A204.1 (cell line): ENCODE measurements around the gene MYL12A.

Source experiments
- FAIRE-seq: peaks from 2 replicates; lab custom pipeline; 2012; peaks lifted over from hg19 to GRCh38; lab: Jason Lieb, UNC

MYL12A gene

GRCh38 chr18:3283908-3284307 lies 36.3 kb downstream of the MYL12A start:
- no peak for FAIRE-seq

GRCh38 chr18:3284501-3284900 lies 36.9 kb downstream of the MYL12A start:
- FAIRE-seq, result no peak

- no peak for FAIRE-seq
Observed at GRCh38 chr18:3286159-3286558, 38.6 kb downstream of the MYL12A start.

- no peak for FAIRE-seq
Observed at GRCh38 chr18:3293196-3293951, 45.8 kb downstream of the MYL12A start.

GRCh38 chr18:3294435-3295080 lies 47.0 kb downstream of the MYL12A start:
- no peak for FAIRE-seq

GRCh38 chr18:3297025-3297984 lies 49.7 kb downstream of the MYL12A start:
- FAIRE-seq, result no peak

GRCh38 chr18:3304832-3305231 lies 57.2 kb downstream of the MYL12A start:
- FAIRE-seq, result peak; percentile 90

GRCh38 chr18:3305354-3305762 lies 57.8 kb downstream of the MYL12A start:
- FAIRE-seq, result no peak
